Fibroblast of skin of right quadriceps (primary cell): ENCODE data around the gene CAAP1.
"Not testable (repeated sequence)": the region's sequence is repeated elsewhere in the genome, so short reads cannot be mapped to it uniquely, and the experiment has no call there.

ENCODE experiments used
- DNase-seq: peaks from one replicate; pipeline ENCODE4 v3.0.0-alpha.2; 2013

Gene CAAP1, protein sequence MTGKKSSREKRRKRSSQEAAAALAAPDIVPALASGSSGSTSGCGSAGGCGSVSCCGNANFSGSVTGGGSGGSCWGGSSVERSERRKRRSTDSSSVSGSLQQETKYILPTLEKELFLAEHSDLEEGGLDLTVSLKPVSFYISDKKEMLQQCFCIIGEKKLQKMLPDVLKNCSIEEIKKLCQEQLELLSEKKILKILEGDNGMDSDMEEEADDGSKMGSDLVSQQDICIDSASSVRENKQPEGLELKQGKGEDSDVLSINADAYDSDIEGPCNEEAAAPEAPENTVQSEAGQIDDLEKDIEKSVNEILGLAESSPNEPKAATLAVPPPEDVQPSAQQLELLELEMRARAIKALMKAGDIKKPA

DNA sequence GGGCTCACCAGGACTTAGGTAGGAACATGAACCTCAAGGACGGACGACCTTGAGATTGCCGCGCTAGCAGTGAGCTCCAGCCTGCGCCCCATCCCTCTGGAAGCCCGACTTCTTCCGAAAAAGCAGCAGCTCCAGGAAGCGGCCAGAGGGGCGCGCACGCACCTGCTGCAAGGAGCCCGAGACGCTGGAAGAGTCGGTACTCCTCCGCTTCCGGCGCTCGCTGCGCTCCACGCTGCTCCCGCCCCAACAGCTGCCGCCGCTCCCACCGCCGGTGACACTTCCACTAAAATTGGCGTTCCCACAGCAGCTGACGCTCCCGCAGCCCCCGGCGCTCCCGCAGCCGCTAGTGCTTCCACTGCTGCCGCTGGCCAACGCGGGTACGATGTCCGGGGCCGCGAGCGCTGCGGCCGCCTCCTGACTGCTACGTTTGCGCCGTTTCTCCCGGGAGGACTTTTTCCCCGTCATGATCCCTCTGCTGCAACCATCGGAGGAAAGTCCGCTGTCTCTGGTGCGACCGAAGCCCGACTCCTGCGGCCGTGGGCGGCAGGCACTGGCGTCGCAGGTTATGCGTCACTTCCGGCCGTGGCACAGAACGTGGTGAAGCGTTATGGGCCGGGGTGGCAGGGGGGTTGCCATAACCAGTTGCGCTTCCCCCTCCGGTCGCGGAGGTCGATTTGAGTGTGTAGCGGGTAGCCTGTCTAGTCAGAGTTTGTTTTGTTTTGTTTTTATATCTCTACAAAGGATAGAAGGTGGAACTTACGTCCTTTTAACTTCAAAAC is at the start of gene CAAP1:
CAAP1 (minus strand) TSS at position 552 of the 779 bp plus-strand sequence; CDS start at position 465, 87 bp downstream.
- peak; percentile 92 for DNase-seq

DNA sequence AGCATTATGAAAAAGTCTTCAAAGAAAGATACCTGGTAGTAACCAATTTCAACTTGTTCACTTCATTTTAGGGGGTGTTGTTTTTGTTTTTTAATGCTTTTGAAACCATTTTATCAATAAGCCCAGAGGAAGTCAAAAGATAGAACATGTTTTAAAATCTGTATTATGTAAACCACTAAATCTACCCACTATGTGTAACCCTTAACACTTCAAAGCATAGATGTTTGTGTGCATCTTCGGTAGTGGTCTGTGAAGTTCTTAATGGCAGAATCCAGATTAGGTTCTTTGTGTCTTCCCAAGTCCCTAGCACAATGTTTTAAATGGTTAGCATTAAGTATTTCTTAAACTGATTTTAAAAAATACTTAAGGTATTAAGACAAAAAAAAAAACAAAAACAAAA is 48.2 kb upstream of the CAAP1 start:
- DNase-seq: no peak

DNA sequence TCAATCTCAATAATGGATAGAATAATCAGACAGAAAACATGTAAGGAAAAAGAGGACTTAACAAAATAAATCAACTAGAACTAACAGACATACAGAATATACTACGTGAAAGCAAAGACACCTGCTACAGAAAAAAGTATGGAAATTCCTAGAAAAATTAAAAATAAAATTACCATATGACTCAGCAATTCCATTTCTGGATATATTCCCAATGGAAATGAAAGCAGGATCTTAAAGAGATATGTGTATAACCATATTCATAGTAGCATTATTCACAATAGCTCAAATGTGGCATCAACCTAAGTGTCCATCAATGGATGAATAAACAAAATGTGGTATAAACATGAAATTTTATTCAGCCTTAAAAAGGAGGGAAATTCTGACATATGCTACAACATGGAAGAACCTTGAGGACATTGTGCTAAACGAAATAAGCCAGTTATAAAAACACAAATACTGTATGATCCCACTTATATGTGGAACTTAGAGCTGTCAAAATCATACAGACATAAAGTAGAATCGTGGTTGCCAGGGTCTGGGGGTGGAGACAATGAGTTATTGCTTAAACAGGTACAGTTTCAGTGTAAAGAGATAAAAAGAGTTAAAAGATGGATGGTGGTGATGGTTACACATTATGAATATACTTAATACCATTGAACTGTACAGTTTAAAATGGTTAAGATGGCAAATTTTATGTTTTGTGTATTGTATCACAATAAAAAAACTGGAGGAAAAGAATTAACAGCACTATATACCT is 47.5 kb upstream of the CAAP1 start:
- DNase-seq: no peak

DNA sequence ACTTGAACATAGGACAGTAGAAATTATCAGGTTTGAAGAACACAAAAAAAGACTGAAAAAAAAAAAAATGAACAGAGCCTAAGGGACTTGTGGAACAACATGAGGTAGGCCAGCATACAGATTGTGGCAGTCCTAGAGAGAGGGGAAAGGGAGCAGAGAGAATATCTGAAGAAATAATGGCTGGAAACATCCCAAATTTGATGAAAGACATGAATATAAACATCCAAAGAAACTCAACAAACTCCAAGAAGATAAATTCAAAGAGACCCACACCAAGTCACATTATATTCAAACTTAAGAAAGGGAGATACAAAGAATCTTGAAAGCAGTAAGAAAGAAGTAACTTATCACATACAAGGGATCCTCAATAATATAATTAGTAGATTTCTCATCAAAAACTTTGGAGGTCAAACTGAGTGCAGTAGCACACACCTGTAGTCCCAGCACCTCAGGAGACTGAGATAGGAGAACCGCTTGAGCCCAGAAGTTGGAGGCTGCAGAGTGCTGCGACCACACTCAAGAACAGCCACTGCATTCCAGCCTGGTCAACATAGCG is 45.3 kb upstream of the CAAP1 start:
- DNase-seq: no peak

DNA sequence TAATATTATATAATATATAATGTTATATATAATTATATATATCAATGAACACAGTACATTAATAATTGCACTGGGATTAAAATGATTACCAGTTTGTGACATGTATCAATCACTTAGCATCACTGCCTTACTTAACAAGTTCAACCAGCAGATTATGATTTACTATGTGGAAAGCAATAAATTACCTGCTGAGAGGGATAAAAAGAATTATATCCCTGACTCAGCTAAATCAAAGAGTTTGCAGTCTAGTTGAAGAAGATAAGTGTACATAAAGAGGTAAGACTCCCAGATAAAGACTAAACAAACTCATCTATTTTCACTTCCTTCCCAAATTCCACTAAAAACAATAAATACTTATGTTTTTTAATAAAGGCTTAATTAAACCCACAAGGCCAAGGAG is 43.2 kb upstream of the CAAP1 start:
- no peak for DNase-seq

DNA sequence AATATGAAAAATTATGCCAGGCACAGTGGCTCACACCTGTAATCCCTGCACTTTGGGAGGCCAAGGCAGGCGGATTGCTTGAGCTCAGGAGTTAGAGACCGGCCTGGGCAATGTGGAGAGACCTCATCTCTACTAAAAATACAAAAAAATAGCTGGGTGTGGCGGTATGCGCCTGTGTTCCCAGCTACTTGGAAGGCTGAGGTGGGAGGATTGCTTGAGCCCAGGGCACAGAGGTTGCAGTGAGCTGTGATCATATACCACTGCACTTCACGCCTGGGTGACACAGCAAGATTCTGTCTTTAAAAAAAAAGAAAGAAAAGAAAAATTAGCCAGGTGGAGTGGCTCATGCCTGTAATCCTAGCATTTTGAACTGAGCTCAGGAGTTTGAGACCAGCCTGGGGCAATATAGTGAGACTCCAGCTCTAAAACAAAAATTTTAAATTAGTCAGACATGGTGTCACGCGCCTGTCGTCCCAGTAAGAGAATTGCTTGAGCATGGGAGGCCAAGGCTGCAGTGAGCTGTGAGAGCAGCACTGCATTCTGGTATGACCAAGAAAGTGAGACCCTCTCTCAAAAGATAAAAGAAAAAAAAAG is 36.4 kb upstream of the CAAP1 start:
- DNase-seq: no peak

DNA sequence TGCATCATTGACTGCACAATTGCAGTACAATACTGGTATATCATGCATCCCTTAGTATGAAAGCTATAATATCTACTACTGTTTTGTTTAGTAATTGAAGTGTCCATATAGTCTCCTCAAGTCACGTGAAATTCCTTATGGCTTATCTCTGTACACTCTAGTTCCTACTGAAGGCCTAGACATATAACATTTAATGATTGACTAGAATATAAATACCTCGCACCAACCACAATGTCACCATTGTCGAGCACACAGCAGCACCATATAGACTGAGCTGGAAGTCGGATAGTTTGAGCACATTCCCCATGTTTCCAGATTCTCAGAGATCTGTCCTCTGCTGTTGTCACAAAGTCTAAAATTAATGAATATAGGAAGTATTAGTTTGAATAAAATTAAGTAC is 33.0 kb upstream of the CAAP1 start:
- DNase-seq: no peak

DNA sequence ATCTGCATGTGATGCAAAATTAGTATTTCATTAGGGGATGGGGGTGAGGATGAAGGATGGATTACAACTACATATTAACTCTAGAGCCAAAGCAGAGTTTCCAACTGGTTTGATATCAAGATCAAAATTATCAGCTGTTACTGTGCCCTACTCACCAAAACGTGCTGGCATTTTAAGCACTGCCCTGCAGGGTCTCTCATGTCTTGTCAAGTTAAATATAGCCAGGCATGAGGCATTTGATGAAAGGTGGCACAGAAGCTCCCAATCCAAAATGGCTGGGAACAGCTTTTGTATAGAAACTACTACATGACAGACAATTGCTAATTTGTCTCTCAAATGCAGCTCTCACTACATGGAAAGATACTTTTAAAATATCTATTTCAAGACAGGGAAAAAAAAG is 27.1 kb upstream of the CAAP1 start:
- DNase-seq: no peak

DNA sequence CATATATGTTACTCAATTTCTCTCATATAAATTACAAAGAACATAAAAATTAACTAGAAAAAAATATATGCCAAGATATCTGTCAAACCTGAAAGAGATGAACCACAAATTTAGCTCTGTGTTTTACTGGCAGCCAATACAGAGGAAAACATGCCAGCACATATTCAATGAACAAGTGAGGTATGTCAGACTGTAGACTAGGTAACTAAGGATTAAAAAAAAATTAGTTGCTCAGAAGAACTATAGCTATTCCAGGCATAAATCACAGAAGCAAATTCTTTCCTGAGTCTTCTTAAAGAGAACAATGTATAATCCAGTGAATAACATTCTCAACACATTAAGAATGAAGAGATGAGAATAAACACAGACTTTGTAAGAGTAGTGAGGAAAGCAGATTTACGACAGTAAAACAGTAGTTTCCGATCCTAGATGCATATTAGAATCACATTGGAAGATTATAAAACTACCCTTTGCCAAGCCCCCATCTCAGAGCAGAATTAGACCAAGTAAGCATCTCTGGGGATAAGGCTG is 20.6 kb upstream of the CAAP1 start:
- no peak for DNase-seq

DNA sequence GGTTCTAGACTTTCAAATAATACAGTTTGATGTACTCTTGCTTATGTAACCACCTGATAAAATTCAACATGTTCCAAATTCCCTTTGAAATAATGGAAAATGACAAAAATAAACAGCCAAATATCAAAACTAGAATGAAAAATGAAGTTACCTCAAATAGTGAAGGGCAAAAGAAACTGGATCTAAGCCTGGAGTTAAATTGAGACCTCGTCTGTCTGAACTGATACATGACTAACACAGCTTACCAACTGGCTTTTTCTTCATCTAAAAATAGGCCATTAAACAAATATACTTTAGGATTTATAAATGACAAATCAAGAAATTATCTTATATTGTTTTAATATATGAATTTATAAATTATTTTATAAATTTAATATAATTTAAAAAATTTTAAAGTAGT is 12.1 kb upstream of the CAAP1 start:
- no peak for DNase-seq

DNA sequence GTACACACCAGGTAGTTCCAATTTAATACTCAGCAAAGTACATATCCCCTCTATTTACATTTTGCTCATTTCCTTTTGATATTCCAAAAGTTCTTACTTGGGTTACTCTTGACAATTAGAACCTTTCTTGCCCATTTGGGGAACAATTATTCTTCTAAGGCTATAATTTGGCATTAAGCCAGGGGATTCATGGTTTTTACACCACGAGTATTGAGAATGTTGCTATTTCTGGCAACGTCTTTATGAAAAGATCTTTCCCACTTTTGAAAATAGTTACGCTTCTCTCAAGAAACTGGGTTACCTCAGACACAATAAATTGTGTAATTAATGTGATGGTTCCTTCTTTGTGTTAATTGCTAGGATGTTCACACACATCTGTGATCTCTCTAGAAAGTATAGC is 11.5 kb upstream of the CAAP1 start:
- no peak for DNase-seq

DNA sequence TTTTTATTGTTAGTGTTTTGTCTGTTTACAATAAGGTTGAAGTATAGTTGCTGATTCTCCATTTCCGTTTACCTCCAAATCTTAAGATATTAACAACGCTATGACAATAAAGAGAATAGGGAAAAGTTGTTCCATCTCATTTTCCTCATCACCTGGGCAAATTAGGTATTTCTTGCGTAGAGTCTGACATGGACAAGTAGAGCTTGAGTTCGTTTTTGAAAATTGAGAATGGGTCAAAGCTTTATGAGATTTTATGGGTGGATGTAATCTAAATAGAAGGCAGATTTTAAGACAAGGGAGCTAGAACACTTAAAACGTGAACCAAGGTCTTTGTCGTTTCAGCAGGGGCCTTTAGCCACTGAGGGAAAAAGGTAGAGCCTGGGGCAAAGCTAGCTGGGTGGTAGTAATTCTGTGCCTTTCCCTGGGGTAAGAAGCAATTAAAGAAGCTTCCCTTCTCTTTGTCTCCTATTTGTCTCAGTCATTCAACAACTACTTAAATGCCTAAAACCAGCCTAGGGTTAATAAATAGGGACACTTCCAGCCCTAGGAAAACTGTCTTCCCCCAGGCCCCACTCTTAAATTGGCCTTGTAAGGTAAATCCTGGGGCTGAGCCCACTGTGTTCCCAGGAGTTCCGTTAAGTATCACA is 551 bp upstream of the CAAP1 start:
- DNase-seq: no peak

DNA sequence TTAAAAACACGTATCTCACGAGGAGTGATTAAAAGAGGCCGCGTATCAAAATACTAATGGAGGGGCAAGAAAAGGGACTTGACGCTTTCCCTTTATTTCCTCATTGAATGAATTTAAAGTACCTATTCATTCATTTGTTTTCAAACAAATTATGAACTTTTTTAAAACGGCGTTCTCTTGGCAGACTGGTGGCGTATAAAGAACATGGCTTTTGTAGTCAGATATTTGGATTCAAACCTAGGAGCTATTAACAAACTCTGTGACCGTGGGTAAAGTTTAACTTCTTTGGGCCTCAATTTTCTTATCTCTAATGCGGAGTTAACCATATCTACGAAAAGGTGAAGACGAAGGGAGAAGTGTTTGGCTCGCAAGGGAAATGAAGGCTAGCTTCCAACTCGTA is 876 bp downstream of the CAAP1 start:
- no peak for DNase-seq

DNA sequence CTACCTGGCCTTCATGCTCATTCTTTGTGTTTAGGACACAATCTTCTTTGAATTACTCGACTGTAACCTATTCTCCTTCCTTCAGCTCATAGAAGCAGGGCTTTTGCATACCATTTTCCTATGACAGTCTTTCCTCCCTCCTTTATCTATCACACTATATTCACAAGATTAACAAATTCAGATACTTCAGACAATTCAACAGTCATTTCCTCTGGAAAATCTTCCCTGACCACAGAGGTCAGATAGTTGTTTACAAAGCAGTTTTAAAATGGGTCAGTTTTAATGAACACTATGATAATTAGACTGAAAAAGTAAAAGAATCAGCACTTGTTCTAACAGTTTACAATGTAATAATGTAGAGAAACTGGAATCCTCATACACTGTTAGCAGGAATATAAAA is 4.3 kb downstream of the CAAP1 start:
- no peak for DNase-seq

DNA sequence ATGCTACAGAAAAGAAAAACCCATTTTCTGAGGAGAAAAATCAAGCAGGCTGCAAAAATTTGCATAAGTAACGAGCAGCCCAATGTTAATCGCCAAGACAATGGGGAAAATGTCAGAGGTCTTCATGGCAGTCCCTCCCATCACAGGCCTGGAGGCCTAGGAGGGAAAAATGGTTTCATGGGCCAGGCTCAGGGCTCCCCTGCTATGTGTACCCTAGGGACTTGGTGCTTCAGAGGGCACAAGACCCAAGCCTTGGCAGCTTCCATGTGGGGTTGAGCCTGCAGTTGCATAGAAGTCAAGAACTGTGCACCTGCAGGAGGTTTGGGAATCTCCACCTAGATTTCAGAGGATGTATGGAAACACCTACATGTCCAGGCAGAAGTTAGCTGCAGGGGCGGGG is 10.4 kb downstream of the CAAP1 start:
- no peak for DNase-seq

DNA sequence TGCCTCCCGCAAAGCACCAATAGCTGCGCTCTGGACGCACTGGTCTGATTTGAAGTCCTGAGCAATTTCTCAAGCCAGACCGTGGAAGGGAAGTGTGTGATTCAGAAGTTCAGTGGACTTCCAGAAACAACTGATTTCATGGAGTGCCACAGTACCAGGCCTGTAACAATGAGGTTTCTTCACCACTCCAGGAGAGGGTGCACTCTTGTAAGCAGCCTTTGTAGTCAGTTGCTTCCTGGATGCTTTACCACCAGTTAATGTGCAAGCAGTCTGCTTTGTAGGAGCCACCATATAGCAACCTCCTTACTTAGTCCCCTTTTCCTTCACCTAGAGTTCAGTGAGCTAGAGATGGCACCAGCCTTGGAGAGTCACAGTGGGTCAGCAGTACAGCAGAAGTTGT is 12.3 kb downstream of the CAAP1 start:
- DNase-seq: no peak

DNA sequence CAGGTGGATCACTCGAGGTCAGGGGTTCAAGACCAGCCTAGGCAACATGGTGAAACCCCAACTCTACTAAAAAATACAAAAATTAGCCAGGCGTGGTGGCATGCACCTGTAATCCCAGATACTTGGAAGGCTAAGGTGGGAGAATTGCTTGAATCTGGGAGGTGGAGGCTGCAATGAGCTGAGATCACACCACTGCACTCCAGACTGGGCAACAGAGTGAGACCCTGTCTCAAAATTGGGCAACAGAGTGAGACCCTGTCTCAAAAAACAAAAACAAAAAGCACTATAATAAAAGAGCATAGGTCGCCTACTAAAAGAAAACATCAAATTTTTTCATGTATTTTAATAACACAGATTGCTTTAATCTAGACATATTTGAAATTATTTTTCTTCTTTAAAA is 17.4 kb downstream of the CAAP1 start:
- DNase-seq: not testable (repeated sequence)

DNA sequence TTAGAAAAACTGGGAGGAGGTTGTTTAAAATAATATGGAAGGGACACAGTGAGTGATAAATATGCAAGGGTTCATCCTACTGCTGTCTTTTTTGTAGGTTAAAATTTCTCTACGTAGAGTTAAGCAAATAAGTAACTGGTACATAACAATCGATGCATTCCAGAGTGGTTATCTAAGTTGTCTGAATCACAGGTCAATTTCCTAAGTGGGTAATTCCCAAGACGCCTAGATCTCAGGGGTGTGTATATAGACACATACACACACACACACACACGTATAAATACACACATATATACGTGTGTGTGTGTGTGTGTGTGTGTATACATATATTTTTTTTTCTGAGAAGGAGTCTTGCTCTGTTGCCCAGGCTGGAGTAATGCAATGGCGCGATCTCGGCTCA is 22.3 kb downstream of the CAAP1 start:
- peak; percentile 37 for DNase-seq

DNA sequence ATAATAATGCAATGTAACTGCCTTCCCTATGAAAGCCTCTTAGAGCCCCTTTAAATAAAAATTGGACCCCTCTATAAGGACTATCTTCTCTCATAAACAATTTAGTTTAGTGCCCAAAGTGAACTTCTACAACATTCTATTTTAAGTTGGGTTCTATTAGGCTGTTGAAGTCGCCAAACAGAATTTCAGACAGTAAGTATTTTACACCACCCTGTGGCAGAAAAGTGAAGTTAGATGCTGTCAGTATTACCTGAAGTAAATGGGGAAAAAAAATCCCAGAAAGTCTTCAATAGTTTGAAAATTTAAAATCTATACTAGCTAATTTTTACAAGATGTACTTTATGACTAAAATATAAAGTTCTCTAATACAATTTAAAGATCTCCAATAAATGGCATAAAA is 29.5 kb downstream of the CAAP1 start:
- DNase-seq: no peak

DNA sequence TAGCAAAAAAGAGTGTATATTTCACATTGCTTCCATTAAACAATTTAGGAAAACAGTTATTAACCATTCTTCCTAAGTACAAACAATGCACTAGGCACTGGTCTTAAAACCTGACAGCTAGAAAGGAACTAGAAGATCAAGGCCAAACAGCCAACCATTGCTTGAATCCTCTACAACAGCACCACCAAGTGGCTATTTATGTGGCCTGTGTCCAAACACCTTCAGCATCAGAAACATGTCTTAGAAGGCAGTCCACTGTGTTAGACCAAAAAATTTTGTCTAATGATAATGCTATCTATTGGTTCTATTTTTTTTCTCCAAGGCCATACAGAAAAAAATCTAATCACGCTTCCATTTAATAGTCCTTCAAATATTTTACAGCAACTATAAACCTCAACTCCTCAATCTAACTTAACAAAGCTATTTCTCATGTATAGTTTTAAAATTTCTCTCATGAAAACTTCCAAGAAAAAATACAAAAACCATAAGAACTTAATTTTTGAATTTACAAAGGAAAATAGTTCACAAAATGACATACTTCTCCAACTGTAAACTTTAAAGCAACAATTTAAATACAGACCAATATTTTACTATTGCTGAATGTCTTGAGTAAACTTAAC is 36.1 kb downstream of the CAAP1 start:
- DNase-seq: peak; percentile 29

DNA sequence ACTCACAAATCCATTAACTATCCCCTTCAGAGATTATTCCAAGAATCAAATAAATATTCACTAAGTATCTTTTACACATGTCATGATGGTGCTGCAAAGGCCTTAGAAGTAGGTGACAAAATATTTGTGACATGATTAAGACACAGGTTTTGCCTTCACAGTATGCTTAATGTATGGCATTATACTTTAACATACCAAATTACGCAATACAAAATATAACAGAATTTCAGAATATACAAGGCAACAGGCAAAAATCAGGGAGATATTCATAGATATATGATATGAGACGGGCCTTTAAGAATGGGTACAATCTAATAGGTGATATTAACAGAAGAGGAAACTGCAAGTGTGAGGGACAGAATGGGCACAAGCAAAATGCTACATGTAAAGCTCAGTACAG is 41.6 kb downstream of the CAAP1 start:
- no peak for DNase-seq

DNA sequence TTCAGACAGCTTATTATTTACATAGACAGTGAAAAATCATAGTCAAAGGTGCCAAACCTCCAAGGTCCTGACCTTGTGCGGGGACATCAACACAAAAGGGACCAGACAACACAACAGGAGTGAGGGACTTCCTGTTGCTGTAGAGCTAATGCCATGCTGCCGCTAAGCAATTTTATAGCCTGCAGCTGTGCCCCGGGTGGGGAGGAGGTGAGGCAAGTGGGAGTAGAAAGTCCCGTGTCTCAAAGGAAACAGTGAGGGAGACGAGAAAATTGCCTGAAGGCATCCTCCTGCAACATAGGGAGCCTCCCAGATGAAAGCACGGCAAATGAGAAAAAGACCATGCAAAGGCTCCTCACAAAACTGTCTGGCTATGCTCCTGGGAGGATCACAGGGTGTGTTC is 58.8 kb downstream of the CAAP1 start:
- no peak for DNase-seq
